Keratinocyte (primary cell): Measurements from ENCODE around the gene SLC16A13. TPM values are rescaled to one million over a fixed set of nuclear protein-coding genes. Genes with fewer than 3 reads are reported as not detected.

ENCODE experiments used
- DNase-seq: peaks from one replicate; pipeline ENCODE4 v3.0.0-alpha.2; 2011; ENCODE audit warnings: low read depth, missing footprints, low spot score
- FAIRE-seq: peaks from 2 replicates; lab custom pipeline; 2011; peaks lifted over from hg19 to GRCh38; lab: Jason Lieb, UNC
- H2AFZ ChIP-seq: 2 replicates; pipeline ENCODE4 v1.6.0; 2012; ENCODE audit warnings: low read length, control low read depth, inconsistent platforms; ENCODE audit not compliant: control insufficient read depth
- H3K27ac ChIP-seq: 2 replicates; pipeline ENCODE4 v1.5.1; 2011; ENCODE audit warnings: low read length; ENCODE audit not compliant: control insufficient read depth, insufficient read depth
- H3K27me3 ChIP-seq: 3 replicates; pipeline ENCODE4 v1.6.0; 2011; ENCODE audit warnings: low read length; ENCODE audit not compliant: control insufficient read depth, insufficient read depth; ENCODE audit errors: extremely low read depth
- H3K36me3 ChIP-seq, 2 experiments: 2 replicates in 1 of 2; 3 replicates in 1 of 2; pipeline ENCODE4 v1.5.1; 2011; ENCODE audit warnings: low read length in 2 of 2, mild to moderate bottlenecking in 1 of 2; ENCODE audit not compliant: control insufficient read depth in 2 of 2, insufficient read depth in 2 of 2; ENCODE audit errors: extremely low read depth in 1 of 2
- H3K4me1 ChIP-seq: 3 replicates; pipeline ENCODE4 v1.5.1; 2011; ENCODE audit warnings: low read length; ENCODE audit not compliant: control insufficient read depth, insufficient read depth; ENCODE audit errors: extremely low read depth
- H3K4me2 ChIP-seq: 3 replicates; pipeline ENCODE4 v1.6.0; 2011; ENCODE audit warnings: low read depth, low read length; ENCODE audit not compliant: control insufficient read depth, insufficient read depth; ENCODE audit errors: extremely low read depth
- H3K4me3 ChIP-seq, 3 experiments: fragments of 200-600 bp in 1 of 3; sonication (generic) in 1 of 3; 2 replicates in 2 of 3; 3 replicates in 1 of 3; pipeline ENCODE4 v1.5.1; 2011 to 2016; ENCODE audit warnings: low read length in 3 of 3, mild to moderate bottlenecking in 3 of 3, control low read depth in 2 of 3, inconsistent platforms in 1 of 3, low read depth in 1 of 3, mixed read lengths in 1 of 3, mixed run types in 1 of 3, moderate library complexity in 1 of 3; ENCODE audit not compliant: control insufficient read depth in 2 of 3, insufficient read depth in 2 of 3; ENCODE audit errors: extremely low read depth in 1 of 3
- H3K79me2 ChIP-seq: 2 replicates; pipeline ENCODE4 v1.6.0; 2012; ENCODE audit warnings: low read length; ENCODE audit not compliant: control insufficient read depth, insufficient read depth
- H3K9ac ChIP-seq: 3 replicates; pipeline ENCODE4 v1.6.0; 2011; ENCODE audit warnings: low read length; ENCODE audit not compliant: control insufficient read depth, insufficient read depth; ENCODE audit errors: extremely low read depth
- H3K9me1 ChIP-seq: 3 replicates; pipeline ENCODE4 v1.6.0; 2011; ENCODE audit warnings: low read length; ENCODE audit not compliant: control insufficient read depth, insufficient read depth; ENCODE audit errors: extremely low read depth
- H3K9me3 ChIP-seq: 2 replicates; pipeline ENCODE4 v1.5.1; 2012; ENCODE audit warnings: low read depth, low read length; ENCODE audit not compliant: control insufficient read depth
- H4K20me1 ChIP-seq: 3 replicates; pipeline ENCODE4 v1.6.0; 2011; ENCODE audit warnings: low read length; ENCODE audit not compliant: control insufficient read depth, insufficient read depth; ENCODE audit errors: extremely low read depth
- EZH2 ChIP-seq: IDR thresholded peaks from one replicate; pipeline ENCODE4 v1.6.1; 2012; ENCODE audit warnings: inconsistent platforms, mild to moderate bottlenecking, low read length, moderate library complexity
- dilution Hi-C: fragments of 300-500 bp; cut with MboI; formaldehyde crosslinking; loops from one replicate; pipeline ENCODE4 v1.7.0; 2020; ENCODE audit warnings: low sequenced_read_pairs; ENCODE audit not compliant: extremely low pct_ligation_motif_present
- polyA plus RNA-seq, 5 experiments: library from polyadenylated mRNA; depleted of rRNA in 3 of 5; stranded (reverse) in 3 of 5; stranded (forward) in 1 of 5; unstranded in 1 of 5; fragments of >200 nt; gene quantifications; 1 replicate in 1 of 5; 2 replicates in 3 of 5; 3 replicates in 1 of 5; pipeline versions ENCODE4 v1.2.1 to v1.2.3, GENCODE V29; 2011 to 2012; ENCODE audit warnings: missing spikeins in 2 of 5, low read depth in 1 of 5, low replicate concordance in 1 of 5
- TF ChIP-seq, protein P1 (sequence below), 3 experiments: IDR thresholded peaks in 1 of 3; conservative IDR thresholded peaks in 1 of 3; optimal IDR thresholded peaks in 1 of 3; 2 replicates in 2 of 3; 3 replicates in 1 of 3; pipeline versions ENCODE3 to v1.5.1; 2011; ENCODE audit warnings: low read length in 3 of 3, mild to moderate bottlenecking in 3 of 3, moderate library complexity in 2 of 3, control low read depth in 1 of 3, inconsistent platforms in 1 of 3; ENCODE audit not compliant: insufficient read depth in 2 of 3; ENCODE audit errors: extremely low read depth in 1 of 3

SLC16A13 gene
- polyA plus RNA-seq, 1 donor (not counting 4 experiments of a cell fraction or from before 2014, with no cell fraction given): 2.7 TPM

DNA sequence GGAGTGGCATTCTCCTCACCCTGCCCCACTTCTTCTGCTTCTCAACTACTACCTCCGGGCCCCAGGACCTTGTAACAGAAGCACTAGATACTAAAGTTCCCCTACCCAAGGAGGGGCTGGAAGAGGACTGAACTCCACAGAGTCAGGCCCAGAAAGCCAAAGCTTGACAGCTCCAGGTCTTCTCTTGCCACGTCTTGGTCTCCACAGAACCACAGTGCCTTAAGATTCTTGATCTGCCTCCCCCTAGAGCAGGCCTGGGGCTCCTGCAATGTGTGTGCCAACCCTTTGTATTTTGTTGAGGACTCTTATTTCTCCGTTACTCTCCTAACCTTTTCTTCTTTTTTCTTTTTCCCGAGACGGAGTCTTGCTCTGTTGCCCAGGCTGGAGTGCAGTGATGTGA is 4.0 kb downstream of the SLC16A13 start:
- Histone ChIP-seq H3K9me1 (peaks cover 2% of the 10 kb centered on the region), H3K4me1 (peaks cover 17% of the 10 kb centered on the region), H3K27ac (no peak overlapping the region), H3K27me3 (peaks cover 21% of the 10 kb centered on the region), H4K20me1 (no peaks in the 10 kb centered on the region), H3K36me3 (no peaks in the 10 kb centered on the region), H3K79me2 (peaks cover 4% of the 10 kb centered on the region), H3K4me3 (no peak overlapping the region), H2AFZ (no peak overlapping the region), H3K9me3 (no peaks in the 10 kb centered on the region), H3K9ac (no peak overlapping the region), H3K4me2 (no peak overlapping the region)
- TF ChIP-seq EZH2: no peak
- TF ChIP-seq, protein P1, sequence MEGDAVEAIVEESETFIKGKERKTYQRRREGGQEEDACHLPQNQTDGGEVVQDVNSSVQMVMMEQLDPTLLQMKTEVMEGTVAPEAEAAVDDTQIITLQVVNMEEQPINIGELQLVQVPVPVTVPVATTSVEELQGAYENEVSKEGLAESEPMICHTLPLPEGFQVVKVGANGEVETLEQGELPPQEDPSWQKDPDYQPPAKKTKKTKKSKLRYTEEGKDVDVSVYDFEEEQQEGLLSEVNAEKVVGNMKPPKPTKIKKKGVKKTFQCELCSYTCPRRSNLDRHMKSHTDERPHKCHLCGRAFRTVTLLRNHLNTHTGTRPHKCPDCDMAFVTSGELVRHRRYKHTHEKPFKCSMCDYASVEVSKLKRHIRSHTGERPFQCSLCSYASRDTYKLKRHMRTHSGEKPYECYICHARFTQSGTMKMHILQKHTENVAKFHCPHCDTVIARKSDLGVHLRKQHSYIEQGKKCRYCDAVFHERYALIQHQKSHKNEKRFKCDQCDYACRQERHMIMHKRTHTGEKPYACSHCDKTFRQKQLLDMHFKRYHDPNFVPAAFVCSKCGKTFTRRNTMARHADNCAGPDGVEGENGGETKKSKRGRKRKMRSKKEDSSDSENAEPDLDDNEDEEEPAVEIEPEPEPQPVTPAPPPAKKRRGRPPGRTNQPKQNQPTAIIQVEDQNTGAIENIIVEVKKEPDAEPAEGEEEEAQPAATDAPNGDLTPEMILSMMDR (optimal IDR thresholded peaks at IDR 0.05 in 1 of 3, IDR thresholded peaks at IDR 0.05 in 1 of 3, conservative IDR thresholded peaks at IDR 0.05 in 1 of 3; ENCODE audit: extremely low read depth in 1 of 3, insufficient read depth in 2 of 3, low read length in 3 of 3): no peak
- DNase-seq: no peak
- dilution Hi-C loops: no loop called here
- FAIRE-seq: no peak

DNA sequence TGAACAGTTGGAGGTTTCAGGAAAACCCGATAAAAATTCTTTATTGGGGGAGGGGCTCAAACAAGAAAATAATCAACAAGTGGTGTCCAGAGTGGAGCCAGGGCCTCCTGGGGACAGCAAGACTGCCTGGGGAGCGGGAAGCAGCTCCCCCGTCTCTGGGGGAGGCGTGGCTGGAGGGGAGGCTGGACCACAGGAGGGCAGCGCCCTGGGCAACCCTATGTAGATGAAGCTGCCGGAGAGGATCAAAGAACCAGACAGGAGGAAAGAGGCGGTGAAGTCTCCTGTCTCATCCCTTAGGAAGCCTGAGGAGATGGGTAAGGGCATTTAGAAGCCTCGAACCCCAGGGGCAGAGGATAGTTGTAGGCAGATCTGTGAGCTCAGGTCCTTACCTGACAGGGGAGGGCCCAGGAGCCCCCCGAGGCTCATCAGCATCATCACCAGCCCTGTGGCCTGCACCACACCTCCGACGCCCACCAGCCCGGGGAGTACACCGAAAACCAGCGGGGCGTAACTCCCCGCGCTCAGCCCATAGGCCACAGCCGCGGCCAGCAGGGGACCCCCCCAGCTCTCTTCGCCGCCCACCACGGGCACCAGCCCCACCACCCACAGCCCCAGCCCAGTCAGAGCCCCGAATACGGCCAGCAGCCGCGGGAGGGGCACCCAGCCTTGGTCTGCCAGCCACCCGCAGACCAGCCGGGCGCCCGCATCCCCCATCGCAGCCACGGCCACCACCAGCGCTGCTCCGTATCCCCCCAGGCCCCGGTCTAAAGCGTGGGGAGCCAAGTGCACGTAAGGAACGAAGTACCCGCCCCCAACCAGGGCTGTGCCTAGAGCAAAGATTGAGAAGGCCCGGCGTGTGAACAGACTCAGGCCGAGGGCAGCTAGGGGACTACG is 6.0 kb downstream of the SLC16A13 start:
- Histone ChIP-seq H3K4me2 (peak overlapping the region; percentile 22), H3K4me1 (peaks cover 26% of the 10 kb centered on the region), H3K9me1 (peaks cover 2% of the 10 kb centered on the region), H2AFZ (peak overlapping the region; percentile 12), H3K4me3 (no peak overlapping the region), H3K36me3 (no peaks in the 10 kb centered on the region), H3K9ac (no peak overlapping the region), H3K27ac (no peak overlapping the region), H3K27me3 (peaks cover 21% of the 10 kb centered on the region), H3K79me2 (peaks cover 4% of the 10 kb centered on the region), H4K20me1 (no peaks in the 10 kb centered on the region), H3K9me3 (no peaks in the 10 kb centered on the region)
- DNase-seq (no peak), FAIRE-seq (no peak)
- dilution Hi-C loops: no loop called here
- no peak for TF ChIP-seq EZH2
- TF ChIP-seq, protein P1 (optimal IDR thresholded peaks at IDR 0.05 in 1 of 3, IDR thresholded peaks at IDR 0.05 in 1 of 3, conservative IDR thresholded peaks at IDR 0.05 in 1 of 3; ENCODE audit: extremely low read depth in 1 of 3, insufficient read depth in 2 of 3, low read length in 3 of 3): no peak
